A549 (cell line): ENCODE results near the gene VNN1. TPM values are rescaled to one million over a fixed set of nuclear protein-coding genes. Genes with fewer than 3 reads are reported as not detected.

Experiments
- ATAC-seq, 2 experiments: fragments of 200-7000 bp in 1 of 2; fragments of >200 bp in 1 of 2; cut with Nextera tagmentation in 1 of 2; cut with Tn5 transposase in 1 of 2; 3 replicates each; pipeline versions ENCODE4 v1.8.0 to v1.9.1; 2018 to 2020; ENCODE audit warnings: mild to moderate bottlenecking in 1 of 2, moderate library complexity in 1 of 2
- CTCF ChIA-PET: fragments of 300-600 bp; sonication (Branson Sonifier 250); formaldehyde crosslinking; extraction: SDS; loops from one replicate; lab custom pipeline; 2021; ENCODE audit warnings: antibody characterized with exemption, inconsistent platforms; lab: Yijun Ruan, JAX
- POLR2A ChIA-PET: fragments of 350-600 bp; formaldehyde crosslinking; extraction: SDS; loops from one replicate; lab custom pipeline; 2021; ENCODE audit warnings: antibody characterized with exemption, inconsistent platforms; lab: Yijun Ruan, JAX
- DNase-seq, 2 experiments: peaks; one replicate each; pipeline versions ENCODE4 v3.0.0 to v3.0.0-alpha.2; 2011 to 2016; ENCODE audit warnings: low read depth in 1 of 2, low spot score in 1 of 2
- FAIRE-seq: peaks from 2 replicates; lab custom pipeline; 2011; peaks lifted over from hg19 to GRCh38; lab: Jason Lieb, UNC
- H3K27ac ChIP-seq, 2 experiments: fragments of >200 bp; sonication (Bioruptor Twin); formaldehyde crosslinking; 3 replicates each; pipeline ENCODE4 v1.5.1; 2016 to 2017
- H3K4me1 ChIP-seq: fragments of >200 bp; sonication (Bioruptor Twin); formaldehyde crosslinking; 3 replicates; pipeline ENCODE4 v1.6.1; 2016
- H3K4me2 ChIP-seq: fragments of >200 bp; sonication (Bioruptor Twin); formaldehyde crosslinking; 3 replicates; pipeline ENCODE4 v1.6.1; 2016
- H3K4me3 ChIP-seq: fragments of >200 bp; sonication (Bioruptor Twin); formaldehyde crosslinking; 3 replicates; pipeline ENCODE4 v1.5.1; 2016
- H3K9me3 ChIP-seq: fragments of >200 bp; sonication (Bioruptor Twin); formaldehyde crosslinking; 3 replicates; pipeline ENCODE4 v1.6.1; 2016
- BCL3 ChIP-seq: fragments of >200 bp; sonication (Bioruptor Twin); formaldehyde crosslinking; IDR thresholded peaks from 3 replicates; pipeline ENCODE4 v1.6.1; 2016
- BHLHE40 ChIP-seq: IDR thresholded peaks from 2 replicates; pipeline ENCODE4 v1.6.1; 2012; ENCODE audit warnings: low read depth, low read length, inconsistent platforms
- CEBPB ChIP-seq, 2 experiments: fragments of >200 bp in 1 of 2; sonication (Bioruptor Twin) in 1 of 2; formaldehyde crosslinking in 1 of 2; IDR thresholded peaks; 2 replicates each; pipeline ENCODE4 v1.6.1; 2012 to 2016
- CHD2 ChIP-seq: fragments of 150-350 bp; IDR thresholded peaks from 2 replicates; pipeline ENCODE4 v1.6.1; 2014; ENCODE audit warnings: low read length; ENCODE audit not compliant: partially characterized antibody
- EHMT2 ChIP-seq: fragments of 200-600 bp; sonication (generic); IDR thresholded peaks from 2 replicates; pipeline ENCODE4 v1.6.1; 2016; ENCODE audit warnings: antibody characterized with exemption, low read depth, mild to moderate bottlenecking, moderate library complexity
- EP300 ChIP-seq, 2 experiments: fragments of >200 bp; sonication (Bioruptor Twin); formaldehyde crosslinking; IDR thresholded peaks; 2 replicates in 1 of 2; 3 replicates in 1 of 2; pipeline ENCODE4 v1.6.1; 2016 to 2017
- ESRRA ChIP-seq: fragments of 150-350 bp; IDR thresholded peaks from 2 replicates; pipeline ENCODE4 v1.6.1; 2014; ENCODE audit warnings: mild to moderate bottlenecking, low read length, borderline replicate concordance
- HDAC2 ChIP-seq: fragments of 200-600 bp; sonication (generic); IDR thresholded peaks from 2 replicates; pipeline ENCODE4 v1.6.1; 2016
- HEYL ChIP-seq: fragments of 250-450 bp; sonication (Bioruptor Pico); IDR thresholded peaks from 2 replicates; pipeline ENCODE4 v1.8.0; 2021; ENCODE audit warnings: mild to moderate bottlenecking, moderate library complexity
- HOXA7 ChIP-seq: fragments of 250-450 bp; sonication (Bioruptor Pico); IDR thresholded peaks from 2 replicates; pipeline ENCODE4 v1.5.0; 2020; ENCODE audit warnings: mild to moderate bottlenecking, moderate library complexity
- JUNB ChIP-seq: fragments of >200 bp; sonication (Bioruptor Twin); formaldehyde crosslinking; IDR thresholded peaks from 2 replicates; pipeline ENCODE4 v1.6.1; 2016
- MAZ ChIP-seq: fragments of 150-350 bp; IDR thresholded peaks from 2 replicates; pipeline ENCODE4 v1.6.1; 2014; ENCODE audit warnings: antibody characterized with exemption, low read depth, low read length, borderline replicate concordance
- MYC ChIP-seq: IDR thresholded peaks from 2 replicates; pipeline ENCODE4 v1.6.1; 2012; ENCODE audit warnings: mild to moderate bottlenecking, inconsistent platforms, low read length, improper control_type of control experiment, borderline replicate concordance
- POLR2A ChIP-seq: IDR thresholded peaks from 2 replicates; pipeline ENCODE4 v1.6.1; 2012; ENCODE audit warnings: mild to moderate bottlenecking, low read length
- POLR2AphosphoS2 ChIP-seq: conservative IDR thresholded peaks from 2 replicates; pipeline ENCODE4 v1.6.1; 2012; ENCODE audit warnings: low read length, improper control_type of control experiment, inconsistent platforms
- RARB ChIP-seq: fragments of 250-450 bp; sonication (Bioruptor Pico); IDR thresholded peaks from 2 replicates; pipeline ENCODE4 v1.8.0; 2021; ENCODE audit warnings: mild to moderate bottlenecking, moderate library complexity
- RCOR1 ChIP-seq: fragments of 150-350 bp; IDR thresholded peaks from 2 replicates; pipeline ENCODE4 v1.6.1; 2014; ENCODE audit warnings: antibody characterized with exemption, low read length, low read depth
- REST ChIP-seq: fragments of 200-600 bp; sonication (generic); IDR thresholded peaks from 2 replicates; pipeline ENCODE4 v1.6.1; 2016; ENCODE audit warnings: antibody characterized with exemption, mild to moderate bottlenecking, moderate library complexity
- RFX5 ChIP-seq: fragments of 450-650 bp; IDR thresholded peaks from 2 replicates; pipeline ENCODE4 v1.7.1; 2014; ENCODE audit warnings: antibody characterized with exemption, mild to moderate bottlenecking, moderate library complexity
- RNF2 ChIP-seq: fragments of 200-600 bp; sonication (generic); IDR thresholded peaks from 2 replicates; pipeline ENCODE4 v1.6.1; 2016; ENCODE audit warnings: low read depth, mild to moderate bottlenecking, antibody characterized with exemption, moderate library complexity, borderline replicate concordance
- ZC3H11A ChIP-seq: fragments of 450-650 bp; IDR thresholded peaks from 2 replicates; pipeline ENCODE4 v1.6.1; 2014; ENCODE audit warnings: antibody characterized with exemption, mild to moderate bottlenecking
- WGBS: methylation state at CpG from one replicate; pipeline ENCODE4 v1.1.6; 2017; ENCODE audit errors: missing lambda C conversion rate; 5-methylcytosine and 5-hydroxymethylcytosine counted together
- polyA plus RNA-seq, 4 experiments: library from polyadenylated mRNA; depleted of rRNA in 3 of 4; stranded (reverse); fragments of >200 nt; fragmentation: RNase III in 1 of 4; extraction: RNeasy Plus Mini Kit Qiagen cat#74134 plus additional on column Dnase treatment in 1 of 4; gene quantifications; 2 replicates in 3 of 4; 3 replicates in 1 of 4; pipeline ENCODE4 v1.2.3, GENCODE V29; 2011 to 2017
- TF ChIP-seq, protein P1 (sequence below): IDR thresholded peaks from 2 replicates; pipeline ENCODE4 v1.6.1; 2012
- TF ChIP-seq, protein P2 (sequence below): fragments of >200 bp; sonication (Bioruptor Twin); formaldehyde crosslinking; IDR thresholded peaks from 3 replicates; pipeline ENCODE4 v1.5.1; 2016
- TF ChIP-seq, protein P3 (sequence below): IDR thresholded peaks from 2 replicates; pipeline ENCODE4 v1.6.1; 2012

VNN1 gene
- polyA plus RNA-seq, 2 of the 4 experiments (the other 2 are of a cell fraction): 0.03 to 0.09 TPM

GRCh38 chr6:132634796-132635195 lies 79.1 kb downstream of the VNN1 start:
- Histone ChIP-seq H3K4me2 (no peak overlapping the region), H3K9me3 (no peaks in the 10 kb centered on the region), H3K27ac (no peak overlapping the region), H3K4me3 (no peak overlapping the region), H3K4me1 (no peaks in the 10 kb centered on the region)
- ChIA-PET CTCF (interaction anchor here (1.3 kb wide), 1 partner anchor 34 kb away, joined by 6 read pairs; no protein-coding TSS in a partner anchor), POLR2A (no interaction called here)
- ATAC-seq: no peak
- TF ChIP-seq RCOR1 (no peak), ESRRA (no peak), POLR2A (no peak), BCL3 (no peak), EP300 (IDR thresholded peaks at IDR 0.05) (no peak), HEYL (CRISPR knock-in tag) (no peak), POLR2AphosphoS2 (no peak), BHLHE40 (no peak), EHMT2 (no peak), ZC3H11A (no peak), CEBPB (IDR thresholded peaks at IDR 0.05) (no peak), RARB (CRISPR knock-in tag) (no peak)
- TF ChIP-seq, protein P1, sequence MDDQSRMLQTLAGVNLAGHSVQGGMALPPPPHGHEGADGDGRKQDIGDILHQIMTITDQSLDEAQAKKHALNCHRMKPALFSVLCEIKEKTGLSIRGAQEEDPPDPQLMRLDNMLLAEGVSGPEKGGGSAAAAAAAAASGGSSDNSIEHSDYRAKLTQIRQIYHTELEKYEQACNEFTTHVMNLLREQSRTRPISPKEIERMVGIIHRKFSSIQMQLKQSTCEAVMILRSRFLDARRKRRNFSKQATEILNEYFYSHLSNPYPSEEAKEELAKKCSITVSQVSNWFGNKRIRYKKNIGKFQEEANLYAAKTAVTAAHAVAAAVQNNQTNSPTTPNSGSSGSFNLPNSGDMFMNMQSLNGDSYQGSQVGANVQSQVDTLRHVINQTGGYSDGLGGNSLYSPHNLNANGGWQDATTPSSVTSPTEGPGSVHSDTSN: no peak
- TF ChIP-seq, protein P2, sequence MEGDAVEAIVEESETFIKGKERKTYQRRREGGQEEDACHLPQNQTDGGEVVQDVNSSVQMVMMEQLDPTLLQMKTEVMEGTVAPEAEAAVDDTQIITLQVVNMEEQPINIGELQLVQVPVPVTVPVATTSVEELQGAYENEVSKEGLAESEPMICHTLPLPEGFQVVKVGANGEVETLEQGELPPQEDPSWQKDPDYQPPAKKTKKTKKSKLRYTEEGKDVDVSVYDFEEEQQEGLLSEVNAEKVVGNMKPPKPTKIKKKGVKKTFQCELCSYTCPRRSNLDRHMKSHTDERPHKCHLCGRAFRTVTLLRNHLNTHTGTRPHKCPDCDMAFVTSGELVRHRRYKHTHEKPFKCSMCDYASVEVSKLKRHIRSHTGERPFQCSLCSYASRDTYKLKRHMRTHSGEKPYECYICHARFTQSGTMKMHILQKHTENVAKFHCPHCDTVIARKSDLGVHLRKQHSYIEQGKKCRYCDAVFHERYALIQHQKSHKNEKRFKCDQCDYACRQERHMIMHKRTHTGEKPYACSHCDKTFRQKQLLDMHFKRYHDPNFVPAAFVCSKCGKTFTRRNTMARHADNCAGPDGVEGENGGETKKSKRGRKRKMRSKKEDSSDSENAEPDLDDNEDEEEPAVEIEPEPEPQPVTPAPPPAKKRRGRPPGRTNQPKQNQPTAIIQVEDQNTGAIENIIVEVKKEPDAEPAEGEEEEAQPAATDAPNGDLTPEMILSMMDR: no peak
- FAIRE-seq: no peak
- no peak for DNase-seq
- 46% methylated on average over 4 of the region's 4 CpGs for WGBS

DNA sequence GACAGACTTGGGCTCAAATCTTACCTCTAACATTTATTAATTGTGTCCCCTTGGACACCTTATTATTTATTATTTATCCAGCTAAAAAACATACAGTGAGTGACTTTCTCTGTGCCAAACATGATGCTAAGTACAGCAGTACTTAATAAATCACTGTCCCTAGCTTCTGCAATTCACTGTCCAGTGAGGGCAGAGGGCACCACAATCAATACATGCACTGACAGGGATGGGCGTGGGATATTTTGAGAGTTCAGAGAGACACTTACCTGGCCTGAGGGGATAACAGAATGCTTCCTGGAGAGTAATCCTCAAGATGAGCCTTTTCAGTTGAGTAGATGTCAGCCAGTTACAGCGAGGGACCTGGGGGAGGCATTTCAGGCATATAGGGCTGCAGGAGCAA lies 80.5 kb downstream of the VNN1 start:
- POLR2A ChIA-PET: no interaction called here
- Histone ChIP-seq H3K9me3 (no peaks in the 10 kb centered on the region), H3K4me1 (no peaks in the 10 kb centered on the region)
- FAIRE-seq: no peak
- 61% methylated on average over 2 of the region's 2 CpGs for WGBS
- TF ChIP-seq HOXA7 (CRISPR knock-in tag) (no peak), REST (no peak), HDAC2 (no peak), MAZ (no peak), JUNB (no peak), RFX5 (no peak), CHD2 (no peak), MYC (no peak), POLR2AphosphoS2 (no peak), RNF2 (no peak), EHMT2 (no peak)
- TF ChIP-seq, protein P3, sequence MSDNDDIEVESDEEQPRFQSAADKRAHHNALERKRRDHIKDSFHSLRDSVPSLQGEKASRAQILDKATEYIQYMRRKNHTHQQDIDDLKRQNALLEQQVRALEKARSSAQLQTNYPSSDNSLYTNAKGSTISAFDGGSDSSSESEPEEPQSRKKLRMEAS: no peak
- TF ChIP-seq, protein P2: no peak
- TF ChIP-seq, all 56 proteins: peak for 0
- Histone ChIP-seq H3K27ac (no peak overlapping the region), H3K4me2 (no peak overlapping the region), H3K4me3 (no peak overlapping the region)
- ATAC-seq (no peak), DNase-seq (no peak)
- CTCF ChIA-PET: interaction anchor here (1.3 kb wide), 1 partner anchor 36 kb away, joined by 6 read pairs; no protein-coding TSS in a partner anchor
